GM10266 (cell line): ENCODE measurements around the gene TMC6.

Source experiments
- DNase-seq: peaks from one replicate; pipeline ENCODE4 v3.0.0; 2012; ENCODE audit errors: extremely low spot score
- TF ChIP-seq, protein P1 (sequence below): IDR thresholded peaks from 2 replicates; pipeline ENCODE4 v1.5.1; 2012; ENCODE audit warnings: mild to moderate bottlenecking, low read depth; ENCODE audit not compliant: control insufficient read depth, insufficient read depth; ENCODE audit errors: missing control alignments

Gene TMC6

DNA sequence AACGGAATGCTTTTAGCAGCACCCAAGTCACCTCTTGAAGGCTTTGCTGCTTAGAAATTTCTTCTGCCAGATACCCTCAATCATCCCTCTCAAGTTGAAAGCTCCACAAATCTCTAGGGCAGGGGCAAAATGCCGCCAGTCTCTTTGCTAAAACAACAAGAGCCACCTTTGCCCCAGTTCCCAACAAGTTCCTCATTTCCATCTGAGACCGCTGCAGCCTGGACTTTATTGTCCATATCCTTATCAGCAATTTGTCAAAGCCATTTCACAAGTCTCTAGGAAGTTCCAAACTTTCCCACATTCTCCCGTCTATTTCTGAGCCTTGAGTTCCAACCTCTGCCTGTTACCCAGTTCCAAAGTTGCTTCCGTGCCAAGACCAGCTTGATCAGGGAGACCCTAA lies 27.4 kb downstream of the TMC6 start:
- TF ChIP-seq, protein P1, sequence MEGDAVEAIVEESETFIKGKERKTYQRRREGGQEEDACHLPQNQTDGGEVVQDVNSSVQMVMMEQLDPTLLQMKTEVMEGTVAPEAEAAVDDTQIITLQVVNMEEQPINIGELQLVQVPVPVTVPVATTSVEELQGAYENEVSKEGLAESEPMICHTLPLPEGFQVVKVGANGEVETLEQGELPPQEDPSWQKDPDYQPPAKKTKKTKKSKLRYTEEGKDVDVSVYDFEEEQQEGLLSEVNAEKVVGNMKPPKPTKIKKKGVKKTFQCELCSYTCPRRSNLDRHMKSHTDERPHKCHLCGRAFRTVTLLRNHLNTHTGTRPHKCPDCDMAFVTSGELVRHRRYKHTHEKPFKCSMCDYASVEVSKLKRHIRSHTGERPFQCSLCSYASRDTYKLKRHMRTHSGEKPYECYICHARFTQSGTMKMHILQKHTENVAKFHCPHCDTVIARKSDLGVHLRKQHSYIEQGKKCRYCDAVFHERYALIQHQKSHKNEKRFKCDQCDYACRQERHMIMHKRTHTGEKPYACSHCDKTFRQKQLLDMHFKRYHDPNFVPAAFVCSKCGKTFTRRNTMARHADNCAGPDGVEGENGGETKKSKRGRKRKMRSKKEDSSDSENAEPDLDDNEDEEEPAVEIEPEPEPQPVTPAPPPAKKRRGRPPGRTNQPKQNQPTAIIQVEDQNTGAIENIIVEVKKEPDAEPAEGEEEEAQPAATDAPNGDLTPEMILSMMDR = no peak

DNA sequence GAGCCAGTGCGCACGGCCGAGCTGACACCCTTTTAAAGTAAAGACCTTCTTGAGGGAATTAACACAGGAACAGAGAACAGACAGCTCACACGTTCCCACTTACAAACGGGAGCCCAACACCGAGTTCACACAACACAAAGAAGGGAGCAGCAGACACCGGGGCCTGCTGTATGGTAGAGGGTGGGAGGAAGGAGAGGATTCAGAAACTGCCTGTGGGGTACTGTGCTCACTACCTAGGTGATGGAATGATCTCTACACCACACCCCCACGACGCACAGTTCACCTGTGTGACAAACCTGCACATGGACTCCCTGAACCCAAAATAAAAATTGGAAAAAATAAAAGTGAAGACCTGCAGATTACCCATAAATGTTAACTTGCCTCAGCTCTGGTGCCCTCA lies 32.5 kb downstream of the TMC6 start:
- TF ChIP-seq, protein P1 = no peak
- DNase-seq = no peak

More for the DNA sequence above, 27.4 kb downstream of the TMC6 start:
- no peak for DNase-seq

DNA sequence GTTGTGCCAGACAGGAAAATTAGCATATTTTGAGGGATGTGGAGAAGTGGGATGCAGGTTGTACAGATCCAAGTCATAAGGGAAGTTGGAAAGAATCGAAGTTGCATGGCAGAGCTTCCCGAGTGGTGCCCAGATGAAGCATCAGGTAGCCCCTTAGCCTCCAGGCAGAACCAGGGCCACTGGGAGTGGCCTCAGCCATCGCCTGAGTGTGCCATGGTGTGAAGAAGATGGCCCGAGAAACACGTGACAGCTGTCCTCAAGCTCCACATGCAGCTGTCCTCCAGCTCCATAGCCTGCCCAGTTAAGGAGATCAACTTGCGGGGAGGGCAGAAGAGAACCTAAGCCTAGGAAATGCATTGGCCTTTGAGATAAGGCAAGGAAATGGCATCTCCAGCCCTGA lies 33.5 kb downstream of the TMC6 start:
- no peak for DNase-seq
- TF ChIP-seq, protein P1 = no peak

DNA sequence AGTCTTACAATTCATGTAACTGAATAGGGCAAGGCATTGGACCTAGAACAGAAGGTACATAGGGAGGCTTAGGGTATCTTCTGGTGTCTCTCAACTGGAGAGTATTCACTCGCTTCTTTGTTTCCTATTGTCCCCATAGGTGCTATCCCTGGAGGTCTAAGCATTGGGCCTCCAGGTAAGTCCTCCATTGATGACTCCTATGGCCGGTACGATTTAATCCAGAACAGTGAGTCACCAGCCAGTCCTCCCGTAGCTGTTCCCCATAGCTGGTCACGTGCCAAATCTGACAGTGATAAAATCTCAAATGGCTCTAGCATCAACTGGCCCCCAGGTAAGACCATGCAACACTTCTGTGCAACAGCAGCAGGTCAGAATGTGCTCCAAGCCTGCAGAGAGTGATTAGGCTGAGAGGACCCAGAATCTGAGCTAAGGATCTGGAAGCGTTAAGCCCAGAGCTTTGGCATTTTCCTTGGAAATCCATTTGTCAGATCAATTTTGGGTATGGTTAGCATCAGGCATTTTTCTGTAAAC lies 35.7 kb downstream of the TMC6 start:
- TF ChIP-seq, protein P1 = no peak
- no peak for DNase-seq

DNA sequence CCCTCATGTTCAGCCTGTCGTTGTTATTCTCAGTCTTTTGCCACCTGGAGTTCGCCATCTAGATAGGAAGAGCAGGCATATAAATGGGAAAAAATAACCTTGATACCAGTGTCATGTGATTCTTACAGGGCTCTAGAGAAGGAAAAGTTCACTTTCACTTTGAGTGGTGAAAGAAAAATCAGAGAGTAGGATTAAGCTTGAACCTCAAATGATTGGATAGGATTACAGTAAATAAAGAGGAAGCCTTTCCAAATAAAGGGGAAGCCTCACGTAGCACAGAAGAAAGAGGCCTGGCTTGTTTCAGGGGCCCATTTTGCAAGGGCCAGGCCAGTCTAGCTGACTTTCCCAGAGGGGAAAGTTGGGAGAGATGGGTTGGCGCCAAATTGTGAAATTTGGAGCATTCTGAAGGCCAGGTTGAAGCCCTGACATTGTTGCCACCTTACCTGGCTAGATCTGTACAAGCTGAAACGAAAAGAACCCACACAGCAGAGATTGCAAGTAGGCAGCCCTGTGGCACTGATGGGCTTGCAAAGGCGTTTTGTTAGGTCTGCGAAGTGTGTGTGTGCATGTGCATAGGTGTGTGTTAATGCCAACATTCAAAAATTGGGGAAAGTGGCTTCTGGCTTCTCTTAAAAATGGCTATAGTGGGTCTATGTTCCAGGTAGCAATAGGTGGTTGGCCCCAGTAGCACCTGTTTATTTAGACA lies 38.8 kb downstream of the TMC6 start:
- no peak for DNase-seq
- TF ChIP-seq, protein P1 = no peak

DNA sequence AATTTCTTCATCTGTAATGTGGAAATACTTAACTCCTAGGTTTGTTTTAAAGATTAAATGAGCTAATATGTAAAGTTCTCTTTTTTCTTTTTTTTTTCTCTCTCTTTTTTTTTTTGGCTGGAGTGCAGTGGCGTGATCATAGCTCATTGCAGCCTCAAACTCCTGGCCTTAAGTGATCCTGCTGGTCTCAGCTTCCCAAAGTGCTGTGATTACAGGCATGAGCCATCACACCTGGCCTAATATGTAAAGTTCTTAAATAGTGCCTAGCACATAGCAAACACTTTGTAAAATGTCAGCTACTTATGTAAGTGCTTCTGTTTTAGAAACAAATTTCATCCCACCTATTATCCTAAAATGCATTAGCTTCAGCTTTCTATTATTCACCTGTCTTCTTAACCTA lies 40.0 kb downstream of the TMC6 start:
- DNase-seq = no peak
- TF ChIP-seq, protein P1 = no peak

DNA sequence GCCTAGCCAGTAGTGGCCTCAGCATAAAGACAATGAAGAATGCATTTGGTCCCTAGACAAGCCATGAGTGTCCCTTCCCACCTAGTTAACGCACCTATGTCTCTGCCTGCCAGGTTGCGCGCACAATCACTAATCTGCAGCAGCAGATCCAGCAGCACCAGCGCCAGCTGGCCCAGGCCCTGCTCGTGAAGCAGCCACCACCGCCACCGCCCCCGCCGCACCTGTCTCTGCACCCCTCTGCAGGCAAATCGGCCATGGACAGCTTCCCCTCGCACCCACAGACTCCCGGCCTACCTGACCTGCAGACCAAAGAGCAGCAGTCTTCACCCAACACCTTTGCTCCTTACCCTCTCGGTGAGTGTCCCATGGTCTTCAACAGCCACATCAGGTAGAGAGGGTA lies 41.8 kb downstream of the TMC6 start:
- TF ChIP-seq, protein P1 = no peak
- no peak for DNase-seq
